Endodermal cell (in vitro differentiated cells): ENCODE measurements around the gene FBXO41. TPM values are rescaled to one million over a fixed set of nuclear protein-coding genes. Genes with fewer than 3 reads are reported as not detected.

Source experiments
- DNase-seq: peaks from one replicate; pipeline ENCODE4 v3.0.0-alpha.2; 2017
- H3K27ac ChIP-seq: 2 replicates; pipeline ENCODE4 v1.5.1; 2013; ENCODE audit warnings: mild to moderate bottlenecking, low read depth, low read length, moderate library complexity
- H3K27me3 ChIP-seq: 2 replicates; pipeline ENCODE4 v1.6.1; 2013; ENCODE audit warnings: mild to moderate bottlenecking, low read length, moderate library complexity; ENCODE audit not compliant: insufficient read depth, control insufficient read depth, poor library complexity, severe bottlenecking
- H3K36me3 ChIP-seq: 2 replicates; pipeline ENCODE4 v1.7.0; 2013; ENCODE audit warnings: mild to moderate bottlenecking, low read length, moderate library complexity; ENCODE audit not compliant: control insufficient read depth, insufficient read depth
- H3K4me1 ChIP-seq: one replicate; pipeline ENCODE4 v1.7.0; 2013; ENCODE audit warnings: low read length; ENCODE audit not compliant: control insufficient read depth, insufficient read depth
- H3K4me3 ChIP-seq: 2 replicates; pipeline ENCODE4 v1.5.1; 2013; ENCODE audit warnings: mild to moderate bottlenecking, low read length, moderate library complexity
- H3K9ac ChIP-seq: 2 replicates; pipeline ENCODE4 v1.6.1; 2013; ENCODE audit warnings: mild to moderate bottlenecking, low read length, moderate library complexity; ENCODE audit not compliant: poor library complexity, severe bottlenecking; ENCODE audit errors: extremely low read depth
- H3K9me3 ChIP-seq: 2 replicates; pipeline ENCODE4 v1.6.1; 2013; ENCODE audit warnings: mild to moderate bottlenecking, low read length, moderate library complexity; ENCODE audit not compliant: control insufficient read depth
- H3K27ac Mint-ChIP-seq: 2 replicates; pipeline ENCODE4 v1.8.0; 2020; ENCODE audit warnings: mixed read lengths
- H3K27me3 Mint-ChIP-seq: 2 replicates; pipeline ENCODE4 v1.8.0; 2021; ENCODE audit warnings: mild to moderate bottlenecking, mixed read lengths; ENCODE audit not compliant: insufficient read depth
- H3K36me3 Mint-ChIP-seq: 2 replicates; pipeline ENCODE4 v1.8.0; 2020; ENCODE audit warnings: low read depth, mixed read lengths
- H3K4me1 Mint-ChIP-seq: 2 replicates; pipeline ENCODE4 v1.8.0; 2020; ENCODE audit warnings: mixed read lengths
- H3K4me3 Mint-ChIP-seq: 2 replicates; pipeline ENCODE4 v1.8.0; 2020; ENCODE audit warnings: mild to moderate bottlenecking, moderate library complexity, mixed read lengths
- H3K9me3 Mint-ChIP-seq: 2 replicates; pipeline ENCODE4 v1.8.0; 2020; ENCODE audit warnings: mild to moderate bottlenecking, mixed read lengths
- CTCF ChIP-seq: fragments of 200-600 bp; sonication (generic); conservative IDR thresholded peaks from 2 replicates; pipeline ENCODE4 v1.5.0; 2021; ENCODE audit warnings: antibody characterized with exemption, mild to moderate bottlenecking
- WGBS, 2 experiments: methylation state at CpG; one replicate each; pipeline versions ENCODE4 v1.1.5 to v1.1.7; 2013; ENCODE audit warnings: missing lambda C conversion rate in 2 of 2, mixed read lengths in 1 of 2; ENCODE audit not compliant: insufficient coverage in 1 of 2, insufficient read length in 1 of 2; 5-methylcytosine and 5-hydroxymethylcytosine counted together
- total RNA-seq, 2 donors: library from RNA; stranded (reverse); fragmentation: NEBNext Ultra II Directional in 1 of 2; extraction: Animal tissue kit (Norgen Biotek cat#: 25700) in 1 of 2; gene quantifications; 2 replicates in 1 of 2; 3 replicates in 1 of 2; pipeline ENCODE4 v1.2.1, GENCODE V29; 2021

The FBXO41 gene
- total RNA-seq, 2 donors from 2014 or later = 9.0 to 11.2 TPM

GRCh38 chr2:73300926-73301325 lies 16.6 kb upstream of the FBXO41 start:
- Histone ChIP-seq H3K4me3 (no peak overlapping the region), H3K9ac (no peak overlapping the region), H3K27me3 (peaks cover 74% of the 10 kb centered on the region), H3K27ac (no peak overlapping the region), H3K36me3 (no peaks in the 10 kb centered on the region), H3K4me1 (no peaks in the 10 kb centered on the region), H3K9me3 (no peaks in the 10 kb centered on the region)
- Mint-ChIP-seq H3K4me3 (no peak overlapping the region), H3K9me3 (no peaks in the 10 kb centered on the region), H3K36me3 (no peaks in the 10 kb centered on the region), H3K27me3 (peaks cover 56% of the 10 kb centered on the region), H3K4me1 (no peaks in the 10 kb centered on the region), H3K27ac (no peak overlapping the region)
- TF ChIP-seq CTCF = no peak
- WGBS, 2 experiments = 82 to 95% methylated on average over 3 of the region's 3 CpGs
- DNase-seq = no peak

DNA sequence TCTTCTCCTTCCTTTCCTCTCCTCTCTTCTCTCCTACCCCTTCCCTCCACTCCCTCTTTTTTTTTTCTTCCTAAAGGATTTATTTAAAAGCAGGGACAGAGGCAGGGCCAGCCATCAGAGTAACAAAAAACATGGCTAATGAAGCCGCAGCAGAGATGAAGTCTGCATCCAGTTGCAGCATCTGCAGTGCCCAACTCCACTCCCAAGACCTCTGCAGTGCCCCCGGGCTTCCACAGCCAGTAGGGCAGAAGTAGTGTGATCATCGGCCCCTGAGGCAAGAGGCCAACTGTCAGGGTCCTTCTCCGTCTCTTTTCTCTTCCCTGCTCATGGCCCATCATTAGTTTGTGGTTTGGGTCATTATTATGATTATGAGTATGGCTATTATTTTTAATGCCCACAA lies 13.3 kb upstream of the FBXO41 start:
- Mint-ChIP-seq H3K4me1 (no peaks in the 10 kb centered on the region), H3K27me3 (peaks cover 79% of the 10 kb centered on the region), H3K4me3 (no peak overlapping the region), H3K36me3 (no peaks in the 10 kb centered on the region), H3K27ac (no peak overlapping the region), H3K9me3 (no peaks in the 10 kb centered on the region)
- Histone ChIP-seq H3K4me1 (peaks cover 3% of the 10 kb centered on the region), H3K9ac (no peak overlapping the region), H3K9me3 (no peaks in the 10 kb centered on the region), H3K4me3 (no peak overlapping the region), H3K27me3 (peaks cover 90% of the 10 kb centered on the region), H3K36me3 (no peaks in the 10 kb centered on the region), H3K27ac (no peak overlapping the region)
- TF ChIP-seq CTCF = peak; percentile 15
- WGBS, 2 experiments = 77 to 83% methylated on average over 1 to 4 of the region's 4 CpGs
- DNase-seq = no peak

DNA sequence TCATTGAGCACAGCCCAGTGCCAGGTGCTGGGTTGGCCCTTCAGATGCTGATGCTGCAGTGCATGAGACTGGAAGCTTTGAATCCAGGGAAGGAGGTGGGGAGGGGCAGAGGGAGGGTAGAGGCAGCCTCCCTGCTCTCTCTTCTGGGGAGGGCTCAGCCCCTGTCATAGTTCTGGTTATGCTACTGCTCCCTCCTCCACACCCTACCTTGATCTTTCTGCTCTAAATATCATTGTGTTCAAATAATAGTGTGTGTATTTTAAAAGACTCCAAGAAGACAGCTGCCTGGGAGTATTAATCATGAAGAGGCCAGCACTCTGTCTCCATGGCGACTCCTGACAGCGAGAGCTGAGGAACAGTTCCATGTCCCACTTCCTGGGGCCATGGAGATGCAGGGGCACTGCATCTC lies 12.9 kb upstream of the FBXO41 start:
- peaks cover 4% of the 10 kb centered on the region for H3K4me1 ChIP-seq
- Mint-ChIP-seq H3K27ac (no peak overlapping the region), H3K4me3 (no peak overlapping the region), H3K9me3 (no peaks in the 10 kb centered on the region), H3K4me1 (no peaks in the 10 kb centered on the region), H3K27me3 (peaks cover 79% of the 10 kb centered on the region), H3K36me3 (no peaks in the 10 kb centered on the region)
- H3K9me3 ChIP-seq = no peaks in the 10 kb centered on the region
- no peak overlapping the region for H3K4me3 ChIP-seq
- no peak for DNase-seq
- WGBS, 2 experiments = 35 to 42% methylated on average over 2 of the region's 2 CpGs
- H3K27ac ChIP-seq = no peak overlapping the region
- H3K9ac ChIP-seq = no peak overlapping the region
- H3K27me3 ChIP-seq = peaks cover 94% of the 10 kb centered on the region
- TF ChIP-seq CTCF = no peak
- H3K36me3 ChIP-seq = no peaks in the 10 kb centered on the region
